Fibroblast of gingiva (primary cell): Measurements from ENCODE around the gene CA9.
"Not testable (repeated sequence)": the region's sequence is repeated elsewhere in the genome, so short reads cannot be mapped to it uniquely, and the experiment has no call there.

ENCODE experiments used
- DNase-seq: peaks from one replicate; pipeline ENCODE4 v3.0.0-alpha.2; 2011; ENCODE audit warnings: low read depth

The CA9 gene

DNA sequence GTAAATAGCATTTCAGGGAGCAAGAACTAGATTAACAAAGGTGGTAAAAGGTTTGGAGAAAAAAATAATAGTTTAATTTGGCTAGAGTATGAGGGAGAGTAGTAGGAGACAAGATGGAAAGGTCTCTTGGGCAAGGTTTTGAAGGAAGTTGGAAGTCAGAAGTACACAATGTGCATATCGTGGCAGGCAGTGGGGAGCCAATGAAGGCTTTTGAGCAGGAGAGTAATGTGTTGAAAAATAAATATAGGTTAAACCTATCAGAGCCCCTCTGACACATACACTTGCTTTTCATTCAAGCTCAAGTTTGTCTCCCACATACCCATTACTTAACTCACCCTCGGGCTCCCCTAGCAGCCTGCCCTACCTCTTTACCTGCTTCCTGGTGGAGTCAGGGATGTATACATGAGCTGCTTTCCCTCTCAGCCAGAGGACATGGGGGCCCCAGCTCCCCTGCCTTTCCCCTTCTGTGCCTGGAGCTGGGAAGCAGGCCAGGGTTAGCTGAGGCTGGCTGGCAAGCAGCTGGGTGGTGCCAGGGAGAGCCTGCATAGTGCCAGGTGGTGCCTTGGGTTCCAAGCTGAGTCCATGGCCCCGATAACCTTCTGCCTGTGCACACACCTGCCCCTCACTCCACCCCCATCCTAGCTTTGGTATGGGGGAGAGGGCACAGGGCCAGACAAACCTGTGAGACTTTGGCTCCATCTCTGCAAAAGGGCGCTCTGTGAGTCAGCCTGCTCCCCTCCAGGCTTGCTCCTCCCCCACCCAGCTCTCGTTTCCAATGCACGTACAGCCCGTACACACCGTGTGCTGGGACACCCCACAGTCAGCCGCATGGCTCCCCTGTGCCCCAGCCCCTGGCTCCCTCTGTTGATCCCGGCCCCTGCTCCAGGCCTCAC, at the start of gene CA9:
CA9 (plus strand) TSS at position 797 of the 893 bp plus-strand sequence; CDS start at position 829, 32 bp downstream.
- DNase-seq: no peak

- DNase-seq: no peak
These were observed 46.2 kb upstream of the CA9 start for GRCh38 chr9:35627575-35627974.

DNA sequence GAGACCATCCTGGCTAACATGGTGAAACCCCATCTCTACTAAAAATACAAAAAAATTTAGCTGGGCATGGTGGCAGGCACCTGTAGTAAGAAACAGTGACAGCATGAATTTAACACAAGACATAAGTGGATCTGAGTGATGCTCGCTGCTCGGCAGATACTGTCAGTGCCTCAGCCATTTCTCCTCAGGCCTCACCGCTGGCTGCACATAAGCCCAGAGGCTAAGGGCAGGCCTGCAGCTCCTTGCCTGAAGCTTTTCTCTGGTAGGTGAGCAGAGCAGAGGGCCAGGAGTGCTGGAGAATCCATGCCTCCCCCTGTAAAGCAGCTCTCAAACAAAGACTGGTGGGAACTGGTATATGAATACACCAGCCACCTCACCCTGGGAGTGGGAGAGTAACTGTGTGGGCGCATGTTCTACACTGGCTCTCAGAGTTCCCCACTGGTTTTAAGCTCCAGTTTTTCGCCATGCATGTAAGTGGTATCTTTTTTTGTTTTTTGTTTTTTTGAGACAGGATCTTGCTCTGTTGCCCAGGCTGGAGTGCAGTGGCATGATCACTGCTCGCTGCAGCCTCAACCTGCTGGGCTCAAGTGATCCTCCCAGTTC, 45.2 kb upstream of the CA9 start:
- DNase-seq: no peak

- DNase-seq: no peak
These were observed 44.1 kb upstream of the CA9 start for GRCh38 chr9:35629597-35629996.

DNA sequence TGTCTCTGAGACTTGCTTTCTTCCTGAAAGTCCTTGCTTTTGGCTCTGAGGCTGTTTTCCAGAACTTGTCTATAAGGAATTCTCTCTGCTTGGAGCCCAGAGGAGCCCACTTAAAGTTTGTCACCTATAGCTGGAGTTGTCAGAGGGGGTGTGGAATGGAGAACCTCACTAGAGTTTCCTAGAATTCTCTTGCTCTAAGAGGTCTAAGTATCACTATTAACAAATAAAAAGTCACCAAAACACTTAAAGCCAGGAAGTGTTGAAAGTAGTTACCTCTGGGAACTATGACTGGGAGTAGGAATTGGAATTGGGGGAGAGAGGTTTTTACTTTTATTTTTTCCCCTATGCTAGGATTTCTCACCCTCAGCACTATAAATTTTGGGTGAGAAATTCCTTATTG, 38.0 kb upstream of the CA9 start:
- no peak for DNase-seq

GRCh38 chr9:35636135-35636876, 37.4 kb upstream of the CA9 start:
- no peak for DNase-seq

GRCh38 chr9:35636877-35637246, 36.9 kb upstream of the CA9 start:
- DNase-seq: not testable (repeated sequence)

- DNase-seq: not testable (repeated sequence)
These were observed 36.2 kb upstream of the CA9 start for GRCh38 chr9:35637427-35637955.

DNA sequence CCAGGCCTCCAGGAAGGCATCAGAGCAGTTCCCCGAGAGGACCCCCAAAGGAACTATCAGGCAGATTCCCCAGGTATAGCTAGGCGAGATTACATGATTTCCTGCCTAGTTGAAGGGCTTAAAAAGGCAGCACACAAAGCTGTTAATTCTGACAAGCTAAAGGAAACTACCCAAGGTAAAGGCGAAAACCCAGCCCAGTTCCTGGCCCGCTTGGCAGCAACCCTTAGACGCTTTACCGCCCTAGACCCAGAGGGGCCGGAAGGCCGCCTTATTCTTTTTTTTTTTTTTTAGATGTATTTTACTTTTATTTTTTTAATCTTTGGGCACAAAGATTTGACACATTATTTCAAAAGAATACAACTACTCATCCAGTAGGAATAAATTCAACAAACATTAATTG, 35.0 kb upstream of the CA9 start:
- DNase-seq: not testable (repeated sequence)

- DNase-seq: not testable (repeated sequence)
These were observed 34.5 kb upstream of the CA9 start for GRCh38 chr9:35639225-35639624.

DNA sequence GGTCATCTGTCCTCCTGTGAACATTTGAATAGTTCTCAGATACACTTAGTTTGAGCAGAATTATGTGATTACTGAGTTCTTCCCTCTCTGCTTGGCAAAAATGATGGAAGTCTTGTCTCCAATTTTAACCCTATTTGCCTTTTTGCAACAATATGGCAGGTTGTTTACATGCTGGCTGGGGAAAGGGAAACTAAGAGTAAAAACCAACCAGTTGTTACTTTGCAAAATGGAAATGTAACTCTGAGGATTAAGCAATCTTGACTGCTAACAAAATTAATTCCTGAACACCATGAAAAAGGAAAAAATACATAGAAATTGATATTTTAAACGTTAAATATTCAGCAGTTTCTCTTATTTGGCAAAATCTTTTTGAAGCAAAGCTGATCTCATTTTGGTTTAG, 34.1 kb upstream of the CA9 start:
- DNase-seq: no peak

DNA sequence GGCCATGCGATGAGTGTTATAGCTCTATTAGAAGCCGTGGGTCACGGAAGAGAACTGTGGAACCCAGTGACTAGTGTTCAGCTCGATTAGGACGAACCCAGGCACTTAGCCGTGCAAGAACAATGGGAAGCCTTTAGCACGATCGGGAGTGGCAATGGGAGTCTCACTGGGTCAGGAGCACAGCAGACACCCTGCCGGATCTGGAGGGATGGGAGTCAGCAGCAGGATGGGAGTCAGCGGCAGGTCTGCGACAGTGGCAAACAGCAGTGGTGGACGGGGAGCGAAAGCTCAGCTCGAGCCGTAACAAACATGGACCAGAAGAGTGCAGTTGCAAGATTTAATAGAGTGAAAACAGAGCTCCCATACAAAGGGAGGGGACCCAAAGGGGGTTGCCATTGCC, 33.3 kb upstream of the CA9 start:
- not testable (repeated sequence) for DNase-seq

DNA sequence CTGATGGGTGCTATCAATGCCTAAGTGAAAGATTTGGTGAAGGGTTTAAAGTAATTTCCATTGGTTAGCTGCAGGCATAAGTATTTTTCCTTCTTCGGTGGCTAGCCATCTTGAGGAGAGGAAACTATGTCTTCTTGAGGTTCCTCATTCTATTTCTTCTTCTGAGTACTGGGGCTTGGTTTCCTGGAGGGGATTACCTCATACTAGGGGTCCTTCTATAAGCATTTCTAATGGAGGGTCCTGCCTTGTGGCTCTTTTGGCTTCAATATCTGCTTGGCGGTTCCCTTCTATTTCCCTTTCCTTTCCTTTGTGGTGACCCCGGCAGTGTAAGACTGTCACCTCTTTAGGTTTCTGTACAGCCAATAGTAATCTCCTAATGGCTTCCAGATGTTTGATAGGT, 32.2 kb upstream of the CA9 start:
- not testable (repeated sequence) for DNase-seq

- DNase-seq: no peak
These were observed 30.7 kb upstream of the CA9 start for GRCh38 chr9:35643046-35643445.

DNA sequence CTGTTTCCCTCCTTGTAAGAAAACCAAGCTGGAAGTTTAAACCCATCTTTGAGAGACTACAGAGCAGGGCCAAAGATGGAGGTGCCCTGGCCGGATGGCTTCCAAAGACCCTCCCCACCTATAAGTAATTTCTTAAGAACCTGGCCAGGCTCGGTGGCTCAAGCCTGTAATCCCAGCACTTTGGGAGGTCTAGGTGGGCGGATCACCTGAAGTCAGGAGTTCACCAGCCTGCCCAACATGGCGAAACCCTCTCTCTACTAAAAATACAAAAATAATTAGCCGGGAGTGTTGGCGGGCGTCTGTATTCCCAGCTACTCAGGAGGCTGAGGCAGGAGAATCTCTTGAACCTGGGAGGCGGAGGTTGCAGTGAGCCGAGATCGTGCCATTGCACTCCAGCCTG, 28.0 kb upstream of the CA9 start:
- not testable (repeated sequence) for DNase-seq

DNA sequence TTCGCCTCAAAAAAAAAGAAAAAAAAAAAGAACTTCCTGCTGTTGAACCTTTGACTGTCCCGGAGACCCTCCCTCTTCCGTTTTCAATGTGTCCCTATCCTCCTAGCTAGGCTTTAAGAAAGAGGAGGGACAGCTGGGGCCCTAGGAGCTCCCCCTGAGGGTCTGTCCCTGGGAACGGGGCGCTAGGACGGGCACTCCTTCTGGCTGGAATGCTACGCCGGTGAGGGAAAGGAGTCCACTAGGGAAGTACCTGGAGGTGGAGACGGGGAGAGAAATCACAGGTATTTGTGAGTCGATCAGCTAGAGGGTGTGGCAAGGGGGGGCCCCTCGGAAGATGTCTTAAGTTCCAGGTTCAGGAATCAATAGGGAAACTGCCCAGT, 27.6 kb upstream of the CA9 start:
- DNase-seq: no peak

GRCh38 chr9:35646533-35647265, 27.0 kb upstream of the CA9 start:
- DNase-seq: peak; percentile 88

GRCh38 chr9:35649431-35650340, 24.0 kb upstream of the CA9 start:
- peak; percentile 53 for DNase-seq

GRCh38 chr9:35650341-35651158, 23.2 kb upstream of the CA9 start, which contains the start of gene SIT1:
Gene SIT1, minus strand, starts transcription at chr9:35650931. Its CDS starts 78 bp downstream, at chr9:35650853.
- no peak for DNase-seq
